MV-4-11 (cell line): ENCODE data around the gene KIF16B.

ENCODE experiments used
- DNase-seq: peaks from one replicate; lab custom pipeline; 2025; lab: John Stamatoyannopoulos, UW

KIF16B gene

DNA sequence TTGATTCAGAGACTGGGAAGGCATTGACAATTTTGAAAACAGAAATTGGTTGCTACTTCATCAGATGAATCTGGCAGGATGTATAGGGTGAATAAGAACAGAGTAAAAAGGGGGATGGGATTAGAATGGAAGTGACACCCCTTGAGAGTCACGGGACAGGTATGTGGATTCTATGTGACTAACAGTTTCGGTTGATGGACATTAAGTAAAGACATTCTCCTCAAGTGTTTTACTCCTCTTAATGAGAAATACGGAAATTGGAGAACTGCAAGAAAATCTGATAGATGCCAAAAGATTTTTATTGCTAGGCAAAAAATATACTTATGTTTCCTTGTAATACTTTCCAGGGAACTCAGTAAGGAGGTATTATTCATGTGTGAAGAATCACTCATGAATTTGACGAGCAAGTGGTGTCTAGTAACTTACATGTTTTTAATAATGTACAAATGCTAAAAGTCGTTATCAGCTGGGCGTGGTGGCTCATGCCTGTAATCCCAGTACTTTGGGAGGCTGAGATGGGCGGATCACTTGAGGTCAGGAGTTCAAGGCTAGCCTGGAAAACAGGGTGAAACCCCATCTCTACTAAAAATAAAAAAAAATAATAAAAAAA, 135.8 kb downstream of the KIF16B start:
- no peak for DNase-seq

DNA sequence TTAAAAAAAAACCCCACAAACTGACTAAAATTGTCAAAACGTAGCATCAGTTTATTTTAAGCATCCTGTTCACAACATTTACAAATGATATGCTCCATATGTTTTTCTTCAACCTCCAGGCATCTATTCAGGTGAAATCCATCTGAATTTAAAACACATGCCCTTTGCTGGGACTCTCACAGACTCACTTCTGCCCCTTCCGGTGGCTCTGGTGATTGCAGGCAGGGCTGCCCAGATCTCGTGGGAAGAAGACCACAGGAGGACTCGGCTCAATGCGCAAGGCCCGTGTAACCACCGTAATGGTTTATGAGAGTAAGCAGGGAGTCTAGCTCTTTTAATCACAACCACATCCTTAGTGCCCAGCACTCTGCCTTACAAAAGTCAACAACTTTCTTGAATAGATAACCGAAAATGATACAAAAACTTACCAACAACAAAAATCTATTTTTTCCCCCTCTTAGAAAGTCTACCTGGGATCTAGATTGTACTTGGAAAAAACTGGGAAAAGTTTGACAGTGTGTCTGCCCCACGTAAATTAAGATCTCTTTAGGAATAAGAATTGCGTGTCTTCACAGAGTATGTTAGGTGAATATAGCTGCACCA, 139.1 kb downstream of the KIF16B start:
- DNase-seq = peak; percentile 51

DNA sequence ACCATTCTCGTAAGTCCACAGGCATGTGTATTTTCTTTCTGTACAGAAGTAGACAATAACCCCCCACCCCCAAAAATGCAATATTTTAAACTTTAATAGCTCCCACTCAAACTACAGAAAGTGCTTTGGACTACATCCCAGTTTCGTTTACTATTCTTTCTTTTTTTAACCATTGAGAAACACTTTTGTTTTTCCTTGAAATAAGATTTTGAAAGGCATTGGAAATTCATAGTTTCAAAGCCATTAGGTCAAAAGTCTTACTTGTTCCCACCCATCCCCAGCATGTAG, 140.0 kb downstream of the KIF16B start:
- no peak for DNase-seq

DNA sequence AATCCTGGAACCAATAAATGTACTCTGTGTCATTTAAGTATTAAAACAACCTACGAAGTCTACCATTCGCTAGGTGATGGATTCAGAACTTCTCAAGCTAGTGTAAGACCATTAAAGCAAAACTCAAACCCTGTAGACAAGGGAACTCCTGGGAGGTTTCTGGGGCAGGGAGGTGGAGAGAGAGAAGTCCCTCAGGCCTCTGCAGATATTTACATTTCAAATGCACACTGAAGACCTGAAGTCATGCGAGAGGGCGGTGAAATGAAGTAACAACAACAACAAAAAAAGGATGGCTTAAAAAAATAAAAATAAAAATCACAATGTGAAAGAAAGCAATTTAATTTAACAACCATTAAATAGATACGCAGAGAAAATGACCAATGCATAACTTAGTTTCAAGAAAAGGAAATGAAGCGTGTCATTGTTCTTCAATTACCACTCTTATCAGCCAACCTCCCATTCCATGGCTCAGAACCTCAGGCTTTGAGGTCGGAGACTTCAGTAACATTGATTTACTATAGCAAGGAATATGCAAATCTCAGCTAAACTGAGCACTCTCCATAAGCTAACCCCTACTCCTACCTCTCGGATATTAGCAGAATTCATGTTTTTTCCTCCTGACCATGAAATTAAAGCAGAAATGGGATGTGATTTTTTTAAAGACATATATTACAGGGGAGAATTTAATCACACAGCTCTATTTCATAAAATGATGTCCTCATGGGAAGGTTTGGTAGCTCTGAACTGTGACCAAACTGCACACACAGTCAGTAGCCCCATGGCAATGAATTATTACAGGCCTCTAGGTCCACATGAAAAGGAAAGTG, 140.6 kb downstream of the KIF16B start:
- DNase-seq = no peak

DNA sequence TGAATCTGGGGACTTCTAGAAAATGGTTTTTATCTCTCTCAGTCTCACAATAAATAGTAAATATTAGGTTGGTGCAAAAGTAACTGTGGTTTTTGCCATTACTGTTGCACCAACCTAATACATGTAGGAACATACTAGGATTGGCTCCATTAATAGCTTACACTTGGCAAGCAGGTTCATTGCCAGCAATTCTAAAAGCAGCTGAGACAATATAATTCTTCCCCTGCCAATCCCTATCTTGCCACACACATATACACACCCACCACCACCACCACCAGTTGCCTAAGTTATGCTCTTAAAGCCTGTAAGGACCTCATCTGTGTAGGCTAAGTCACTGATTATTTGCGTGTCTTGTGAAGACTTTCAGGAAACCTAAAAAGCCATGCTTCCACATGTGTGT, 145.1 kb downstream of the KIF16B start:
- no peak for DNase-seq

DNA sequence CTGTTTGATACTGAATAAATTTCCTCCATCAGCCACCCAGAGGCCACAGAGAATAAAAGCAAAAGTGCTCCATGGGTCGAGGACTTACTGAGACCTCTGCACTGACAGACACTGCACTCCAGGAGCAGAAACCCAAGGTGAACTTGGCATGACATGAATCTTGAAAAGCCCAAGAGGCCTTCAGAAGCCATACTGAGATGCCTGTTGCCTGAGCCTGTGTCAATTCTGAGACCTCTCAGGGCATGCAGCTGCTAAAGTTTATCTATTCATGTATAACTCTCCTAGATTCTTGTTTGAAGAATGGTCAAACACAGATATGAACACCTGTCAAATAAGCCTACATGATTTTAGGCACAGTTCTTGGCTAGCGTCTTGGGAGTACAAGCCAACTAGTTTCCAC, 145.7 kb downstream of the KIF16B start:
- no peak for DNase-seq

DNA sequence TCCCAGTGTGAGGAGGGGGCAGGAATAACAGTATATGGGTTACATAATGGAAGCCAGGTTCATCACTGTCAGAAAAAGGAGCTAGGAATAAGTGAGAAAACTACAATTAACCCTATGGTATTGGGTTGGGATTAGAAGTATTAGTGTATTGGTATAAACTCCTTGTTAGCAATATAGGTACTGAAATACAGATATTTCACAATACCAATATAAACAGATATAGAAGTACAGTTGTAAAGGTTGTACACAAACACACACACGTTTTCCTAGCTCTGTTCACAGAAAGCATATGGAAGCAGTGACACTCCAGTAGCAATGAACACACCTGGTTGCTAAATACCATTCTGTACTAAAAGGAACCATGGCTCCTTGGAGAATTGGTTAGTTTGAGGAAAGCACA, 148.5 kb downstream of the KIF16B start:
- DNase-seq = no peak

DNA sequence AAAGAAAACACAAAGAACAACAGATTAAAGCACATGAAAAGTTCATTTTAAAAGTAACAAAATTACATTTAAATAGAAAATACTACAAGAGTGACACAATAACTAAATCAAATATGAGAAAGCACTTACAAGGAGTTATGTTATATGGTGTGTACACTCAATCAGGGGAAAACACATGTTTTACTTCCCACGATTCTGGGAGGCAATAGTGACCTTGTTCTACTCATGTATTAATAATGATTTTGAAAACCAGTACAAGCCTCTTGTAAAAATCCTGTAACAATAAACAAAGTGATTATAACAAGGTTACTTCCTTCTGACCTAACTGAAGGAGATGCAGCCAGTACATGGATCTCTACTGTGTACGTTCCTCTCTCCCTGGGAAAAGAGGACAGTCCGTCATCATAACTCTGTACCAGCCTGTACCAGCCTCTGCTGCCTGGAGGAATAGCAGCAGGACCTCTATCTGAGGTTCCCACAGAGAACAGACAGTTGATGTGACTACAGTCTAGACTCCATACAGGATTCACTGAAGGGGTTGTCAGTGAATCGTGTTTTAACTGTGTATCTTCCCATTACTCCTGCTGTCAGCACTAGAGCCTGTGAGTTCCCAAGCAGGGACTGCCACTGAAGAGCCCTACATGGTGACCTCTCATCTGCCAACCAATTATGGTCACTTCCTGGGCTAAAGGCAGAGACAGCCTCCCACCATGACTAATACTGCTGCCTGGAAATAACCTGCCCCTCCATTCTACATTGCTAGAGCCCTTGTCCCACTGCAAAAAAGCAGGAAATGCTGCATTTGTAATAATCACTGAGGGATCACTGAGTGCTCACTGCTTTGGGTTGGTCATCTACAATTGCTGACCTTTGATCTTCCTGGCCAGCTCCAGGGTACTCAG, 149.7 kb downstream of the KIF16B start:
- DNase-seq = no peak

DNA sequence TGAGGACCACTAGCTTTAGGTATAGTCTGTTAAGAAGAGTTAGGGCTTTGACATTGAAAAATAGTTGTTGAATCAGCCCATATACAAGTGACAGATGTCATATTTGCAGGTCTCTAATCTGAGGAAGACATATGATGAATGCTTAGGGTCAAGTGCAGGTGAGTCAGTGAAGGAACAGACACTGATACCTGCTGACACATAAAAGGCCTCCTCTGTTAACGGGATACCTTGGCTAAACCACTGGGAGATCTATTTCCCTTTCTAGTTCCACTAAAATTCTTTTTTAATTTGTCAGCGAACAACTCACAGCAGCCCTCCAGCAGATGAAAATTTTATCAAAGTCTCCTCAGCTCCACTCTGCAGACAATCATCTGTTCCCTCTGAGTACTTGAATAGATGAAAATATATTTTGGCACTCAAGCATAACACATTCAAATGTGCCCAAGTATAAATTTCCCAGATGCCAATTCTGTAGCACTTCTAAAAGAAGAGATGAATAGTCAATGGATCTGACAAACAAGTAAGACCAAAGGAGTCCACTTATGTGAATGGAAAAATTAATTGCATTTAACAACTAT, 154.0 kb downstream of the KIF16B start:
- no peak for DNase-seq

DNA sequence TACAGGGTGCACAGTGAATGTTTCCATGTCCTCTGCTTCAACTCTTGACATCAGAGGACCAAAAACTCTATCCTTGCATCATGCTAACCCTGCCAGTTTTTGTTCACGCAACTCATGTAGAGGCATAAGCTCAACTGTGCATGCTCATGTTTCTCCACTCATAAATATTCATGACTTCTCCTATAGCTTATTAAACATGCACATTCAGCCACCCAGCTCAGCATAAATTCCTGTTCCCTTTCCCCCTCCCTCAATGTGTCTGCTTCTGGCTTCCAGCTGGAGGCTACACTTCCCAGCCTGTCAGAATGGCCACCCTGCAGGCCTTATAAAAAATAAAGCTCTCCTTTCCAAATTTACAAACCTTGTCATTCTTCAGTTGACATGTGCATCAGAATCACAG, 154.6 kb downstream of the KIF16B start:
- DNase-seq = no peak

DNA sequence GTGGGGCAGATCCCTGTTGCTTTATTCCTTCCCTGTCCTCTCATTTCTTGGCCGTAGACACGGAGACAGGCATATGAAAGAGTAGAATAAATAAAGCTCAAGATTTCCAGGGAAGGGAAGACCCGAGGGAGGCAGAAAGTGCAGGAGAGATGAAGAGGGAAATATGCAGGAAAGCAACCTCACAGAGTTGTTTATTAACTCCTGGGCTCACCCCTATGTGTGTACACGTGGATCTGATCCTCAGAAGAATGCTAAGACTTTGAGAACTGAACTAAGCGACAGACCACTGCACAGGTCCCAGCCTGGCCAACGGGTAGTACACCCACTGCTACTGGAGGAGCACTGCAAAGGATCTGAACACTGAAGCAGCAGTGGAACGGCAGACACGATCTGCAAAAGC, 156.2 kb downstream of the KIF16B start:
- no peak for DNase-seq

DNA sequence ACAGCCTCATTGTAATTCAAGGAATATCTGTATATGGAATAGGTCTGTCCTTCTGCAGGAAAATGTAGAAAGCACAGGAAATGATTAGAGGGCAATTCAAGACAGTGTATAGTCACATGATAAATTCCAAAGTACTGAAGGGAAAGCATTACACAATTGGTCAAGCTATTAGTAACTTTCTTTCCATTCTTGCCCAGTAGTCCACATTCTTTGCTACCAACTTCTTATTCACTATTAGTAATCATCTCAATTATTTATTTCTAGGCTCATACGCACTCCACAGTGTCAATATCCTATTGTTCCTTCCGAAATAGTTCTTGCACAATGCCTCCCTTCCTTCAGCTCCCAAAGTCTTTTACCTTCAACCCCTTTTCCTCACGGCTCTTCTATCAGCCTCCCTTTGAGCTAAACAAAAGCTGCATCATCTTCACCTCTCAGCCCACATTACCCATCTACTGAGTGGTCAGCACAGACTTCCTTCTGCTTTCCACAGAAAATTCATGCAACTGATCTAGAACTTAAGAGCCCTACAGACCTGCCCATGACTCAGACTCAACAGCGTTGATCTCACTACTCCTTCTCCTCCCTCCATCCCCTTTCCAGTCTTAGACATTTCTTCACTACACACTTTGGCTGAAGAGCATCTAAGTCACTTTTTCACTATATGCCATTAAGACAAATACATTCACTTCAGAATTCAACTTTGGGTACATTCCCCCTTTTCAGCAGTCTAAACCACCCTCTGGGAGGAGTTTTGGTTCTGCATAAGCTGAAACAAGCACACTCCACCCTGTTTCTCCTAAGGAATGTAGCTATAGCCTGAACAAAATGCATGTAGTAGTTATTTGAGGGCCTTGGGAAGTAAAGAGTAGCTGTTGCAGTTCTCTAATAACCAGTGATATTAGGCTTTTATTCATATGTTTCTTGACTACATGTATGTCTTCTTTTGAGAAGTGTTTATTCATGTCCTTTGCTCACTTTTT, 157.9 kb downstream of the KIF16B start:
- peak; percentile 28 for DNase-seq

DNA sequence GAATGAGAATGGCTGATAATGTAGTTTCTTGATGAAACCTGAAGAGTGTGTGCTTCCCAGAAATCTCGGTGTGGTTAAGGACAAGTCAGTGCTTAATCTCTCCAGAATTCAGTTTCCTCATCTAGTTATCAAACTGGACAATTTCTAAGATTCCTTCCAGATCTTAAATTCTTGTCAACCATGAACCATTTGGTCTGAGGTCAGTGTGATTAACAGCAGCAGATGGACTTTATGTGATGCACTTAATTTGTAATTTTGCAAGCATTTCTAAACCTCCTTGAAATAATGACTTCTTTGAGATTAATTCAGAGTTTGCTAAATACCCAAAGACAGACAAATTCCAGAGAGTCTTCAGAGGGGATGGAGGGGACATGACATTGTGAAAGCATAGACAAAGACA, 160.3 kb downstream of the KIF16B start:
- no peak for DNase-seq

DNA sequence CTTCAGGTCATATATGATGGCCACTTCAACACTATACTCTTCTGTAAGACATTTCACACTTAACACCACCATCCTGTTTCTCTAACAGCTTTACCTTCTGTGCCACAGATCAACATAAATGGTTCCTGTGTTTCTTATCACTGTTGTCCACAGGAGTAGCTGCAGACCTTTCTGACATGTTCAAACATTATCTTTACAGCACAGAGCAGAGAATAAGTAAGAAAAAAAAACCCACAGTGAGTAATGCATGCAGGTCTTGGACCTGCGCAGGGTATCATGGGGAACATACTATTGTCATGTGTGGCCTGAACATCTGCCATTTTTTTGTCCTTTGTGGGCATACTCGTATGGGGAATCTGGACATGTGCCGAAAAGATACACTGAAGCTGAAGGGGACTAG, 161.9 kb downstream of the KIF16B start:
- DNase-seq = no peak

DNA sequence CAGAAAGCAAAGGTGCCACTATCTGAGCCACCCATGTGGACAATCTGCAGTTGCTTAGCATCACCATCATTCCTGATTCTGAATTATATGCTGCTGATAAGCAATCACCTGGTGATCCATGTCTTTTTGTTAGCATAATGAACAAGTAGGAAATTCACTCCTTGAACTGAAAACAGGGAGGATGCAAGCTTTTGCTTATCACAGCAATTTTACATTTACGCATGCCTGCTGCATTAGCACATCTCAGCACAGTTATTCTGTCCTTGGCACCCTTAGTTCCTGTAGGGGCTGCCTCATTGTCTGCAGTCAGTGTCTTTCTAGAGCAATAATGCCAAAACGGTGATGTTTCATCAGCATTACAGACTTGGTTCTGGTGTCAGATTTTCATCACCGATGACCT, 162.6 kb downstream of the KIF16B start:
- no peak for DNase-seq

DNA sequence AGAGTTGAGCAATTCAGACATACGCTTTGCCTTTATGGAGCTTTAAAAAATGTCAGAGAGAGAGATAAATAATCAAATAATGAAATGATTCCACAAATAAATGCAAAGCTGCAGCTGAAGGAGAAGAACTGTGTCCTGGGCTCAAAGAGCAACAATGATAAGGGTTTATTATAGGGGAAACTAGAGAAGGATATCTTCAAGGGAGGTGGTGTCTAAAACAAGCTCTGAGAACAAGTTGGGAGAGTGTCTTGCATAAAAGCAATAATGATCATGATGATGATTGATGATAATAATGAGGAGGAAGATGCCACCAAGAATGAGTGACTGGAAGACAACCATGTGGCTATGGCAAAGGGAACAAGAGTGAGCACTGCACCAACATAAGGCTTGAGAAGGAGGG, 164.3 kb downstream of the KIF16B start:
- no peak for DNase-seq

DNA sequence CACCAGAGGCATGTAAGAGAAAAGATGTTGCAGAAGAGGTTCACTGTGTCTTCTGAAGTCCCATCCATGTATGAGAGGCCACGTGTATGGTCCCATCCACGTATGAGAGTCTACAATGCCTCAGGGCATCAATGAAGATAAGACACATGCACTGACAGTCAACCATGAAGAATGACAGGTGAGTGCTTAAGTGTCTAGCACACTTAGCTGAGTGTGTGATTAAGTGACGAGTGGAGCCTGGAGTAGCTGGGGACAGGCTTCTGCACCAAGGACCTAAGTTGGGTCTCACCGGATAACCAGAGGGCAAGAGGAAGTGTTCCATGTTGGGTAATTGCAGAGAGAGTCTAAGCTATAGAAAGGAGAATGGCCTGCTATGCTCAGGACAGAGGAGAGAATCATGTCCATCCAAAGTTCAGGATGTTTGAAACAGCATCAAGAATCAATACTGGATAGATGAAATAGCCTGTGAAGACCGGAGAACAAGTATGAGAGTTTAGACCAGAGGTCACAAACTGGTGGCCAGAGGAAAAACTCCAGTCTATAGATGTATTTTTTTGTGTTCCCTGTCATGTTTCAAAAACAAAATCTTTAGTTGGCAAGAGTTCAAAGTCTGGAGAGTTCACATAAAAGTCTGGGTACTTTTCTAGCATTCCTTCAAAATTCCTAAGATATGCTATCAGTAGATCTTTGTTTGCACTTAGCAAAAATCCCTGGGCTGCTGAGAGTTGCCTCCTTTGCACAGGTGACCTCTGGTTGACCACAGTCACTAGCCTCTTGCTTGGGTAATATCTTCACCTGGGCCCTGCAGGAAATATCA, 165.8 kb downstream of the KIF16B start:
- no peak for DNase-seq

DNA sequence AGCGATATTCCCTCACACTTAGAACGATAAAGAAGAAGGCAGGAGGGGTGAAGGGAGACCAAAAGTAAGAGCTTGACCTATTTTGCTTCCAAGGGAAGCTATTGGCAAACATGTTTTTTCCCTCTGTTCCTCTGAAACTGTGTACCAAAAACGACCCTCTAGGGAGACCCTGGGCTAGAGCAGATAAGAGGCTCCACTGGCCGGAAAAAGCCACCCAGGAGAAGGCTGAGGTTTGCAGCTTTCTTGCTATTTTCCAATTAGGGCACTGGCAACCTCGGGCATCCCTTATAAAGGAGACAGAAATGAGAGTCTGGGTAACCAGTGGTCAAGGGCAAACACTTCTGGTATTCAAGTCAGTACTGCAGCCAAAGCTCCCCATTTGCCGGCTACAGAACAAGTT, 168.0 kb downstream of the KIF16B start:
- no peak for DNase-seq

DNA sequence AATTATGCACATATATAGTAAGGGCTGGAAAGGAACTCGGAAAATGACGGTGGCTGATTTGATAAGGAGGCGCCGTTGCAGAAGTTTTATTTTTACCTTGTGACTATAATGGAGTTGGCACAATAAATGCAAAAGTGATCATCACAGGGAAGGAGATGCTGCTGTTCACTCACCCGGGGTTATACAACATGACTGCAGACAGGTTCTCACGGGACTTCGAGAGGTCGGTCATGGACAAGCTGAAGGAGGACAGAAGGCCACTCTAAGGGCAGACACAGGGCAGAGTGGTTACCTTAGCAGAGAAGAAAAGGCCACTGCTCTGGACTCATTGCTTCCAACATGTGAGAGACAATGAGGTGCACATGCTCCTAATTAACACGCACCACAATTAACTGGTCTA, 168.6 kb downstream of the KIF16B start:
- DNase-seq = no peak

DNA sequence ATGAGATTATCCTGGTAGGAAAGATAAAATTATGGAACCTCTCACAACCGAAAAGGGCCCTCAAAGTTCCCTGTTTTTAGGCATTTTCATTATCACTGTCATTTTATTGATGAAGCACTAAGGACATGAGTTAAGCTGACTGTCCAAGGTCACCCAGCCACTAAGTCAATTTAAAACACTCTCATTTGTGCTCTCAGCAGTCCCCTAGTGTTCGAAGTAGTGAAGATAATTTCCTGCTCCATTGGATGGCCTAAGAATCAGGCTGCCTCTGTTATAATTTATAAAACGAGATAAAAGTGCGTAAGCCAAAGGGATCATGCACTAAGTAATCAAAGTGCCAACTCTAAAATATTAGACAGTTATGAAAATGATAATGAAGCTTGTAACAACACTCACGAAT, 169.1 kb downstream of the KIF16B start:
- no peak for DNase-seq
